GM20000 (cell line): ENCODE measurements around the gene LMOD1.

Source experiments
- DNase-seq: peaks from one replicate; pipeline ENCODE4 v3.0.0; 2012; ENCODE audit warnings: low spot score
- TF ChIP-seq, protein P1 (sequence below): IDR thresholded peaks from 2 replicates; pipeline ENCODE4 v1.5.1; 2012; ENCODE audit warnings: mild to moderate bottlenecking, control low read depth; ENCODE audit errors: extremely low read depth, missing control alignments

The LMOD1 gene

DNA sequence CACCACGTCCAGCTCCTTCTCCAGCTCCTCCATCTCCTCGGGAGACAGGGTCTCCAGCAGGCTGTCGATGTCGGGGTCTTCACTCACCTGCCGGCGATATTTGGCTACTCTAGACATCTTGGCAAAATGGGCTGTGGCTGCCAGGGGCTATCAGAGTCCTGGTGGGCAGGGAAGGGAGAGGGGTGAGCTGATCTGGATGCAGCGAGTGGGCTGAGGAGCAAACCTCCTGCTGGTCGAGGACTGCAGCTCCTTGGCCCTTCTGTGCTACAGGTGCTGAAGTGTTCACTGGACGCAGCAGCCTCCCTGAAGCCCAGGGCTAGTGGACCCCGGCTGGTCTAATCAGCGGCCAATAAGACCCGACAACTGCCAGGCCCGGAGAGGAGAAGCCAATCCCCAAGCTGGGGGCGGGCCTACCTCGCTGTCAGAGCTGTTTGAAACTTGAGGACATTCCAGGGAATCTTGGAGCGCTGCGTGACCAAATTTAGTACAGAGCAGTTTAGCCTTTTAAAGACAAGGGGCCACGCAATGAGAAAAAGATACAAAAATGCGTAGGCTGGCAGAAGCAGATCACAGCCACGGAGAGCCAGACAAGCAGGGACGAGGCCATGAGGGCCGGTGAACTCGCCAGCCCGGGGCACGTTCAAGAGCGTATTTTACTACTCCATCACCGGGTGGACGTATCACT is at the start of gene LMOD1:
TSS of gene LMOD1 (minus strand) at position 325 of the 685 bp plus-strand sequence. CDS start at position 117, 208 bp downstream.
- TF ChIP-seq, protein P1, sequence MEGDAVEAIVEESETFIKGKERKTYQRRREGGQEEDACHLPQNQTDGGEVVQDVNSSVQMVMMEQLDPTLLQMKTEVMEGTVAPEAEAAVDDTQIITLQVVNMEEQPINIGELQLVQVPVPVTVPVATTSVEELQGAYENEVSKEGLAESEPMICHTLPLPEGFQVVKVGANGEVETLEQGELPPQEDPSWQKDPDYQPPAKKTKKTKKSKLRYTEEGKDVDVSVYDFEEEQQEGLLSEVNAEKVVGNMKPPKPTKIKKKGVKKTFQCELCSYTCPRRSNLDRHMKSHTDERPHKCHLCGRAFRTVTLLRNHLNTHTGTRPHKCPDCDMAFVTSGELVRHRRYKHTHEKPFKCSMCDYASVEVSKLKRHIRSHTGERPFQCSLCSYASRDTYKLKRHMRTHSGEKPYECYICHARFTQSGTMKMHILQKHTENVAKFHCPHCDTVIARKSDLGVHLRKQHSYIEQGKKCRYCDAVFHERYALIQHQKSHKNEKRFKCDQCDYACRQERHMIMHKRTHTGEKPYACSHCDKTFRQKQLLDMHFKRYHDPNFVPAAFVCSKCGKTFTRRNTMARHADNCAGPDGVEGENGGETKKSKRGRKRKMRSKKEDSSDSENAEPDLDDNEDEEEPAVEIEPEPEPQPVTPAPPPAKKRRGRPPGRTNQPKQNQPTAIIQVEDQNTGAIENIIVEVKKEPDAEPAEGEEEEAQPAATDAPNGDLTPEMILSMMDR: no peak
- DNase-seq: no peak

DNA sequence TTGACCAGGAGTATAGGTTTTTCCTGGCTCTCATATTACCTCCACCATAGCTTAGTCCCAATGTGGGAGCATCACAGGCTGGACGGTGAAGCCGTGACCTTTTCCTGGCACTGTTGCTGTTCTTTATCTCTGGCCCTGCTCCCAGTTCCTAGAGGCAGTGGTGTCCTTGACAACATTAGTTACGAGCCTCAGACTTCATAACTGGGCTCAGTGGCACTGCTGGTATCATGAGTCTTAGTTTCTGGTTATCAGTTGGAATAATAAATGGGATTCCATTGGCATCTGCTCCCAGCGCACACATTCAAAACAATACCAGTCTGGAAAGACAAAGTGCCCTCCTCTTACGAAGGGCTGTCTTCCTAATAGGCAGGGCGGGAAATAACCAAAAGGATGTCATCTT is 44.1 kb upstream of the LMOD1 start:
- no peak for DNase-seq
- TF ChIP-seq, protein P1: no peak

DNA sequence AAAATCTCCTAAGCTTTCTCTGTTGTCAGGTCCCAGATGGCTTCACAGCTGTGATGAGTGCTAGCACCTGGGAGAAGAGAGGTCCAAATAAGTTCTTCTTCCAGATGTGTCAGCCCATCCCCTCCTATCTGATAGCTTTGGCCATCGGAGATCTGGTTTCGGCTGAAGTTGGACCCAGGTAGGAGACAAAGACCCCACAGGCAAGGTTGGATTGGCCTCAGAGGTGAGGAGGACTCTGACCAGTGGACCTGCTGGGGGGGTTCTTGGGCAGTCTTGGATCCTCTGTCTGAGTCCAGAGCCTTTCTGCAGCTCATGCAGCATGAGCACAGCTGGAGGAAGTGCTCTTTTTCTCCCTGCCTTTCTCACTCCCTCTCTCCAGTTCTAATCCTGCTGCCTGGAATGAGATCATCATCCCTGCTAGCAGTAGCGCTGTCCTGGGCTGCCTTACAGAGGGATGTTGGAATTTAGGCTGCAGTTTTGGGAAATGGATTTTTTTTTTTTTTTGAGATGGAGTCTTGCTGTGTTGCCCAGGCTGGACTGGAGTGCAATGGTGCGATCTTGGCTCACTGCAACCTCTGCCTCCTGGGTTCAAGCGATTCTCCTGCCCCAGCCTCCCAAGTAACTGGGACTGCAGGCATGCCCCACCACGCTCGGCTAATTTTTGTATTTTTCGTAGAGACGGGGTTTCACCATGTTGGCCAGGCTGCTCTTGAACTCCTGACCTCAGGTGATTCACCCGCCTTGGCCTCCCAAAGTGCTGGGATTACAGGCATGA is 43.2 kb upstream of the LMOD1 start:
- no peak for DNase-seq
- TF ChIP-seq, protein P1: no peak

DNA sequence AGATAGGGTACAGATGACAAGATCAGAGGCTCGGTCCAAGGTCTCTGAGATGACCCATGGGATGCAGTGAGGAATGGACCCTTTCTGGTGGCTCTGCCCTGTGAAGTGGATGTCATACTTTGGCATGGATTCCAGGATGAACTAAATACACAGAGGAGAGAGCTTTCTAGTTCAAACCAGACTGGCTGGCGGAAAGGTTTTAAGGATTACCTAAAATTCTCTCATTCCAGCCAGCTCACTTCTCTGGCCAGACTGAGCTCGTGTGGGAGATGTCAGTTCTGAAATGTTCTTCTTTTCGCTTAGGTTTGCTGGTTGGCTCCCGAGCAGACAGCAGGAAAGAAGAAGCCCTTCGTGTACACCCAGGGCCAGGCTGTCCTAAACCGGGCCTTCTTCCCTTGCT is 42.3 kb upstream of the LMOD1 start:
- DNase-seq: no peak
- TF ChIP-seq, protein P1: no peak

DNA sequence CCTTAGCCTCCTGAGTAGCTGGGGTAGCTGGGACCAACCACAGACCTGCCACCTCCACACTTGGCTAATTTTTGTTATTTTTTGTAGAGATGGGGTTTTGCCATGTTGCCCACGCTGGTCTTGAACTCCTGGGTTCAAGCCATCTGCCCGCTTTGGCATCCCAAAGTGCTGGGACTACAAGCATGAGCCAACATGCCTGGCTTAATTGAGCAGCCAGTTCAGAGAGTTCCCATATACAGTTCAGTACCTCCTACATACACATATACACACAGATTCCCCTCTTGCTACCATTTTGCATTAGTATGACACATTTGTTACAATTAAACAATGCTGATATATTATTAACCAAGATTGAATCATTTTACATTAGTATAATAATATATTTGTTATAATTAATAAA is 39.0 kb upstream of the LMOD1 start:
- no peak for DNase-seq
- TF ChIP-seq, protein P1: no peak

DNA sequence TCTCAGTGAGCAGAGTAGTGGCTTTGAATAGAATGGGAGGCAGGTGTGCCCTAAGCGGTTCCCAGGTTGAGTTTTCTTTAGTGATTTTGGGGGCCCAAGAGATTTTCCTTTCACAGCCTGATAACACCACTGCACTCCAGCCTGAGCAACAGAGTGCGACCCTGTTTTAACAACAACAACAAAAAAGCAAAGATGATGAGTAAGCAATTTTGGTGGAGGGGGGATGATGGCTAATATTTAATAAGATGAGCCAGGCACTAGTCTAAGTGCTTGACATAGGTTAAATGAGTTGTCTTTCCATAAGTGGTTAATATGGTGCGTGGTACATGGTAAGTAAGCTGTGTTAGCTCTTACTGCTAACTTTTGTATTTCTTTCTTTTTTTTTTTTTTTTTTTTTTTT is 38.1 kb upstream of the LMOD1 start:
- no peak for DNase-seq
- TF ChIP-seq, protein P1: no peak

DNA sequence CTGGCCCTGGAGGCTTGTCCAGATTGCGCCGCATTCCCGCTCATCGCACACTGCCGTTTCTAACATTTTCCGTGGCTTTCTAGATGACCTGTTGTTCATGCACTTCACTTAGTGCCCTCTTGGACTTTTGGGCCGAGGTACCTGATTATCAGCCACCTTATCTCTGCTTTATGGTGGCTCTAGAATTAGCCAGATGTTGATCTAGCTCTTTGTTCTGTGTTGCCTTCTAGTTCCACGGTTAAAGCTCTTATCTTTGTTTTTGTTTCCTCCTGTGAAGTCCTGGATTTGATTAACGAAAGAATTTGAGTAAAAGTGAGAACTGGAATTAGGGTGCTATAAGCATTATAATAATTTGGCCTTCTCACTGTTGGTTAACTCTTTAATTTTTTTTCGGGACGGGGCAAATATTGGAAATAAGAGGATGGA is 37.0 kb upstream of the LMOD1 start:
- no peak for DNase-seq
- TF ChIP-seq, protein P1: no peak
